Measurements from ENCODE around the gene EPC2. TPM values are rescaled to one million over a fixed set of nuclear protein-coding genes. Genes with fewer than 3 reads are reported as not detected.
"Not testable (repeated sequence)": the region's sequence is repeated elsewhere in the genome, so short reads cannot be mapped to it uniquely, and the experiment has no call there.

EPC2 gene
- total RNA-seq, 1 experiment from 2014 or later = 30.2 TPM

DNA sequence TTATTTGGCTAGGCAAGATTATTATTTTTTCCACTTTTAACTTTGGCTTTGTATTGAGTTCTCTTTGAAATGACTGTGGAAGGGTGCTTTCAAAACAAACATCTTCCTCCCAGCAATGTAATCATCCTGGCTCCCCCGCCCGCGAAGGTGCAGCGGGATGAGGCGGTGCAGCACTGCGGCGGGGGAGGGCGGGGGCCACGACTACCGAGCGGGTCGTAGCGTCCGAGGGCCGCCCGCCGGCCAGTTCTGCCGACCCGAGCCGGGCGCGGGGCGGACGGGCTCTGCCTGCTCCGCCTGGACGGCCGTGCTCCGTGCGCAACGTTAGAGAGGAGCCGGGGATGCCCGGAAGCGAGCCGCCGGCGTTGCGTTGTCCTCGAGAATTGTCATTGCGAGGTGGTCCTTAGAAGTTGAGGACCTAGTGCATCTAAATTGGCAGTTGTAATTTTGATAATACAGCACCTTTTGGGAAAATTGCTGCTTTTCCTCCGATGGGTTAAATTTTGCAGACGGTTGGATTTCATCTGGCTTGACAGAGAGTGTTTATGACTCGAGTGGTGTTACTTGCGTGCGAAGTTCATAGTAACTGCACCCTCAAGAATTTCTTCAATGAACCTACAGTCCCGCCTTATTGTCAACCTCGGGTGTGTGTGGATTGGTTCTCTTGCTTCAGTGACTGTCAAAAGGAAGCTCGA, 1.1 kb downstream of the EPC2 start:
- peaks cover 10% of the 10 kb centered on the region for H3K27me3 ChIP-seq (ENCODE audit: control insufficient read depth, insufficient read depth, low read length)
- peak overlapping the region; percentile 65 for H3K27ac ChIP-seq (ENCODE audit: low read length)
- ChIA-PET CTCF (interaction anchor here (0.6 to 0.7 kb wide), 4 partner anchors 98 to 1309 kb away, joined by 3 to 10 read pairs (median 8); no protein-coding TSS in a partner anchor), POLR2A (interaction anchor here (0.6 to 1.0 kb wide), 3 partner anchors 31 to 879 kb away, joined by 3 to 17 read pairs (median 12); no protein-coding TSS in a partner anchor)
- DNase-seq (ENCODE audit: low read depth, low spot score) = no peak
- intact Hi-C loops (cut with micrococcal nuclease; ENCODE audit: unreplicated experiment) (loop anchor here (10.0 kb wide), 1 partner anchor 759 kb away; no protein-coding TSS in a partner anchor), in situ Hi-C loops (cut with HindIII; ENCODE audit: low pct_unique_long_range_greater_than_20kb, low sequenced_read_pairs) (no loop called here)
- peaks cover 13% of the 10 kb centered on the region for H3K4me1 ChIP-seq (ENCODE audit: control insufficient read depth, insufficient read depth, low read length)
- TF ChIP-seq, protein P1, sequence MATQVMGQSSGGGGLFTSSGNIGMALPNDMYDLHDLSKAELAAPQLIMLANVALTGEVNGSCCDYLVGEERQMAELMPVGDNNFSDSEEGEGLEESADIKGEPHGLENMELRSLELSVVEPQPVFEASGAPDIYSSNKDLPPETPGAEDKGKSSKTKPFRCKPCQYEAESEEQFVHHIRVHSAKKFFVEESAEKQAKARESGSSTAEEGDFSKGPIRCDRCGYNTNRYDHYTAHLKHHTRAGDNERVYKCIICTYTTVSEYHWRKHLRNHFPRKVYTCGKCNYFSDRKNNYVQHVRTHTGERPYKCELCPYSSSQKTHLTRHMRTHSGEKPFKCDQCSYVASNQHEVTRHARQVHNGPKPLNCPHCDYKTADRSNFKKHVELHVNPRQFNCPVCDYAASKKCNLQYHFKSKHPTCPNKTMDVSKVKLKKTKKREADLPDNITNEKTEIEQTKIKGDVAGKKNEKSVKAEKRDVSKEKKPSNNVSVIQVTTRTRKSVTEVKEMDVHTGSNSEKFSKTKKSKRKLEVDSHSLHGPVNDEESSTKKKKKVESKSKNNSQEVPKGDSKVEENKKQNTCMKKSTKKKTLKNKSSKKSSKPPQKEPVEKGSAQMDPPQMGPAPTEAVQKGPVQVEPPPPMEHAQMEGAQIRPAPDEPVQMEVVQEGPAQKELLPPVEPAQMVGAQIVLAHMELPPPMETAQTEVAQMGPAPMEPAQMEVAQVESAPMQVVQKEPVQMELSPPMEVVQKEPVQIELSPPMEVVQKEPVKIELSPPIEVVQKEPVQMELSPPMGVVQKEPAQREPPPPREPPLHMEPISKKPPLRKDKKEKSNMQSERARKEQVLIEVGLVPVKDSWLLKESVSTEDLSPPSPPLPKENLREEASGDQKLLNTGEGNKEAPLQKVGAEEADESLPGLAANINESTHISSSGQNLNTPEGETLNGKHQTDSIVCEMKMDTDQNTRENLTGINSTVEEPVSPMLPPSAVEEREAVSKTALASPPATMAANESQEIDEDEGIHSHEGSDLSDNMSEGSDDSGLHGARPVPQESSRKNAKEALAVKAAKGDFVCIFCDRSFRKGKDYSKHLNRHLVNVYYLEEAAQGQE (IDR thresholded peaks at IDR 0.05; ENCODE audit: insufficient read depth in 1 of 2, low read depth in 2 of 2, low read length in 1 of 2) = no peak
- TF ChIP-seq POLR2AphosphoS5 (IDR thresholded peaks at IDR 0.05; ENCODE audit: low read depth, low read length) (no peak), SIN3A (IDR thresholded peaks at IDR 0.05; ENCODE audit: borderline replicate concordance, insufficient read depth, low read depth, low read length) (no peak), TCF7L2 (IDR thresholded peaks at IDR 0.05; ENCODE audit: low read depth, low read length) (no peak)
- TF ChIP-seq, protein P2, sequence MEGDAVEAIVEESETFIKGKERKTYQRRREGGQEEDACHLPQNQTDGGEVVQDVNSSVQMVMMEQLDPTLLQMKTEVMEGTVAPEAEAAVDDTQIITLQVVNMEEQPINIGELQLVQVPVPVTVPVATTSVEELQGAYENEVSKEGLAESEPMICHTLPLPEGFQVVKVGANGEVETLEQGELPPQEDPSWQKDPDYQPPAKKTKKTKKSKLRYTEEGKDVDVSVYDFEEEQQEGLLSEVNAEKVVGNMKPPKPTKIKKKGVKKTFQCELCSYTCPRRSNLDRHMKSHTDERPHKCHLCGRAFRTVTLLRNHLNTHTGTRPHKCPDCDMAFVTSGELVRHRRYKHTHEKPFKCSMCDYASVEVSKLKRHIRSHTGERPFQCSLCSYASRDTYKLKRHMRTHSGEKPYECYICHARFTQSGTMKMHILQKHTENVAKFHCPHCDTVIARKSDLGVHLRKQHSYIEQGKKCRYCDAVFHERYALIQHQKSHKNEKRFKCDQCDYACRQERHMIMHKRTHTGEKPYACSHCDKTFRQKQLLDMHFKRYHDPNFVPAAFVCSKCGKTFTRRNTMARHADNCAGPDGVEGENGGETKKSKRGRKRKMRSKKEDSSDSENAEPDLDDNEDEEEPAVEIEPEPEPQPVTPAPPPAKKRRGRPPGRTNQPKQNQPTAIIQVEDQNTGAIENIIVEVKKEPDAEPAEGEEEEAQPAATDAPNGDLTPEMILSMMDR (IDR thresholded peaks at IDR 0.05) = no peak
- H3K4me3 ChIP-seq (ENCODE audit: low read depth in 2 of 2, low read length in 2 of 2) = peak overlapping the region; percentile 87 to 95
- no peaks in the 10 kb centered on the region; the same call in 1 of the 2 replicates for H3K36me3 ChIP-seq (ENCODE audit: control insufficient read depth, insufficient read depth, low read length)
- BruUV-seq (replicated peaks) = no TSS peak
- peak; percentile 46 for ATAC-seq
- no peaks in the 10 kb centered on the region for H3K9me3 ChIP-seq (ENCODE audit: control insufficient read depth, insufficient read depth, low read depth, low read length)

DNA sequence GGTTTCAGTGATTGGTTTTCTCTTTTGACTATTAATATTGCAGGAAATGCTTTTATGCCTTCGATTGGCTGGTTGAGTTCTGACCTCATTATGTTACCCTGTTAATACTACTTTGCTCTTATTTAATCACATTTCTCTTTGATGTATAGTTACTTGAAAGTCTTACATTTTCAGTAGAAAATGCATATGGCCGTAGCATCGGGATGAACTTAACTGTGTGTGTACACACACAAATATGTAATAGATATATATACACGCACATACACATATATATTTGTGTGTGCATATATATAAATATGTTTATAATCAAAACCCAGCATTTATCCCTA, 1.6 kb downstream of the EPC2 start:
- TF ChIP-seq, protein P2 (IDR thresholded peaks at IDR 0.05) = no peak
- TF ChIP-seq, protein P1 (IDR thresholded peaks at IDR 0.05; ENCODE audit: insufficient read depth in 1 of 2, low read depth in 2 of 2, low read length in 1 of 2) = no peak
- TF ChIP-seq POLR2AphosphoS5 (IDR thresholded peaks at IDR 0.05; ENCODE audit: low read depth, low read length) (no peak), SIN3A (IDR thresholded peaks at IDR 0.05; ENCODE audit: borderline replicate concordance, insufficient read depth, low read depth, low read length) (no peak)
- Histone ChIP-seq H3K9me3 (ENCODE audit: control insufficient read depth, insufficient read depth, low read depth, low read length) (no peaks in the 10 kb centered on the region), H3K4me3 (ENCODE audit: low read depth in 2 of 2, low read length in 2 of 2) (peak overlapping the region; percentile 87 to 95), H3K36me3 (ENCODE audit: control insufficient read depth, insufficient read depth, low read length) (no peaks in the 10 kb centered on the region; the same call in 1 of the 2 replicates), H3K27ac (ENCODE audit: low read length) (peak overlapping the region; percentile 65), H3K27me3 (ENCODE audit: control insufficient read depth, insufficient read depth, low read length) (peaks cover 9% of the 10 kb centered on the region), H3K4me1 (ENCODE audit: control insufficient read depth, insufficient read depth, low read length) (peaks cover 13% of the 10 kb centered on the region)
- no peak for DNase-seq (ENCODE audit: low read depth, low spot score)
- intact Hi-C loops (cut with micrococcal nuclease; ENCODE audit: unreplicated experiment) (loop anchor here (10.0 kb wide), 1 partner anchor 759 kb away; no protein-coding TSS in a partner anchor), in situ Hi-C loops (cut with HindIII; ENCODE audit: low pct_unique_long_range_greater_than_20kb, low sequenced_read_pairs) (no loop called here)
- ATAC-seq = no peak
- CTCF ChIA-PET = no interaction called here
- TSS peak; percentile 79 for BruUV-seq (replicated peaks)
- POLR2A ChIA-PET = no interaction called here

GRCh38 chr2:148647711-148648110, 3.2 kb downstream of the EPC2 start:
- H3K27me3 ChIP-seq (ENCODE audit: control insufficient read depth, insufficient read depth, low read length); DNase-seq (ENCODE audit: low read depth, low spot score); in situ Hi-C loops (cut with HindIII; ENCODE audit: low pct_unique_long_range_greater_than_20kb, low sequenced_read_pairs); CTCF ChIA-PET; H3K27ac ChIP-seq (ENCODE audit: low read length); H3K4me3 ChIP-seq (ENCODE audit: low read depth in 2 of 2, low read length in 2 of 2); H3K36me3 ChIP-seq (ENCODE audit: control insufficient read depth, insufficient read depth, low read length); H3K9me3 ChIP-seq (ENCODE audit: control insufficient read depth, insufficient read depth, low read depth, low read length); ATAC-seq: not testable (repeated sequence)
- POLR2A ChIA-PET = interaction anchor here (0.6 kb wide), 1 partner anchor 16 kb away, joined by 12 read pairs; no protein-coding TSS in a partner anchor
- intact Hi-C loops (cut with micrococcal nuclease; ENCODE audit: unreplicated experiment) = loop anchor here (10.0 kb wide), 1 partner anchor 757 kb away; no protein-coding TSS in a partner anchor
- BruUV-seq (replicated peaks) = TSS peak; percentile 16
- H3K4me1 ChIP-seq (ENCODE audit: control insufficient read depth, insufficient read depth, low read length) = peaks cover 13% of the 10 kb centered on the region
